Keratinocyte (primary cell): ENCODE data around the gene FOXD4L3.
"Not testable (repeated sequence)": the region's sequence is repeated elsewhere in the genome, so short reads cannot be mapped to it uniquely, and the experiment has no call there.

ENCODE experiments used
- CTCF ChIP-seq, 3 experiments: IDR thresholded peaks in 1 of 3; conservative IDR thresholded peaks in 1 of 3; optimal IDR thresholded peaks in 1 of 3; 2 replicates in 2 of 3; 3 replicates in 1 of 3; pipeline versions ENCODE3 to v1.5.1; 2011; ENCODE audit warnings: low read length in 3 of 3, mild to moderate bottlenecking in 3 of 3, moderate library complexity in 2 of 3, control low read depth in 1 of 3, inconsistent platforms in 1 of 3; ENCODE audit not compliant: insufficient read depth in 2 of 3; ENCODE audit errors: extremely low read depth in 1 of 3
- EZH2 ChIP-seq: IDR thresholded peaks from one replicate; pipeline ENCODE4 v1.6.1; 2012; ENCODE audit warnings: inconsistent platforms, mild to moderate bottlenecking, low read length, moderate library complexity

GRCh38 chr9:68303771-68304170, 1.1 kb downstream of the FOXD4L3 start:
- TF ChIP-seq CTCF (optimal IDR thresholded peaks at IDR 0.05 in 1 of 3, IDR thresholded peaks at IDR 0.05 in 1 of 3, conservative IDR thresholded peaks at IDR 0.05 in 1 of 3; ENCODE audit: extremely low read depth in 1 of 3, insufficient read depth in 2 of 3, low read length in 3 of 3); EZH2: not testable (repeated sequence)
